GM10266 (cell line): Measurements from ENCODE around the gene GABARAP.
"Not testable (repeated sequence)": the region's sequence is repeated elsewhere in the genome, so short reads cannot be mapped to it uniquely, and the experiment has no call there.

Source experiments
- DNase-seq: peaks from one replicate; pipeline ENCODE4 v3.0.0; 2012; ENCODE audit errors: extremely low spot score
- TF ChIP-seq, protein P1 (sequence below): IDR thresholded peaks from 2 replicates; pipeline ENCODE4 v1.5.1; 2012; ENCODE audit warnings: mild to moderate bottlenecking, low read depth; ENCODE audit not compliant: control insufficient read depth, insufficient read depth; ENCODE audit errors: missing control alignments

GABARAP gene

DNA sequence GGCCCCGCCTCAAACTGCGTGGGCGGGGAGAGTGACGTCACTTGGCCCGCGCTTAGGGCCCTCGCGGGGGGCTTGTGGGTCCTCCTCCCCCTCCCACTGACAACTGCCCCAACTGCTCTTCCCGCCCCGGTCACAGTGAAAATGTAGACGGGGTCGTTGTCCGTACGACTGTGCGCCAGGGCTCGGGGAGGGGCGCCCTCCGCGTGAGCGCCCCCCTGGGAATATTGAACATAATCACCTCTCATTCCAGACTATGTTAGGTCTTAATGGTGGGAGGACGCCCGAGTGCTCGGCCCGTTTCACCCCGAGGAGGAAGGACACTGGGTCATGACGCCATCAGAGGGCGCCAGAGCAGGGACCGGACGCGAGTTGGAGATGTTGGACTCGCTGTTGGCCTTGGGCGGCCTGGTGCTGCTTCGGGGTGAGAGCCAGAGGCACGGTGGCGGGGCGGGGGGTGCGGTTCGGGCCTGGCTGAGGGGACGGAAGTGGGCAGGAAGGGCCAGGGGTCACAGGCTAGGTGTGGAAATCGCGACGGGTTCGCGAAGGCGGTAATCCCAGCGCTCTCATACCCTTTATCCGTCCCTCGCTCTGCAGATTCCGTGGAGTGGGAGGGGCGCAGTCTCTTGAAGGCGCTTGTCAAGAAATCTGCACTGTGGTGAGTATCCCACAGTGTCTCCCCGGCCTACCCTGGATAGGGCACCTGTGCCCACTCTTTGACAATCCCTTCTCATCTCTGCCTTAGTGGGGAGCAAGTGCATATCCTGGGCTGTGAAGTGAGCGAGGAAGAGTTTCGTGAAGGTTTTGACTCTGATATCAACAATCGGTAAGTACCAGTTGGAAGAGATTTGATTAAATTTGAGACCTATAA lies 10.2 kb upstream of the GABARAP start, which contains the start of gene ELP5:
Gene ELP5 (plus strand): TSS at position 40 of the 868 bp plus-strand sequence. CDS start 336 bp downstream, at position 376.
- peak; percentile 91 for DNase-seq
- TF ChIP-seq, protein P1, sequence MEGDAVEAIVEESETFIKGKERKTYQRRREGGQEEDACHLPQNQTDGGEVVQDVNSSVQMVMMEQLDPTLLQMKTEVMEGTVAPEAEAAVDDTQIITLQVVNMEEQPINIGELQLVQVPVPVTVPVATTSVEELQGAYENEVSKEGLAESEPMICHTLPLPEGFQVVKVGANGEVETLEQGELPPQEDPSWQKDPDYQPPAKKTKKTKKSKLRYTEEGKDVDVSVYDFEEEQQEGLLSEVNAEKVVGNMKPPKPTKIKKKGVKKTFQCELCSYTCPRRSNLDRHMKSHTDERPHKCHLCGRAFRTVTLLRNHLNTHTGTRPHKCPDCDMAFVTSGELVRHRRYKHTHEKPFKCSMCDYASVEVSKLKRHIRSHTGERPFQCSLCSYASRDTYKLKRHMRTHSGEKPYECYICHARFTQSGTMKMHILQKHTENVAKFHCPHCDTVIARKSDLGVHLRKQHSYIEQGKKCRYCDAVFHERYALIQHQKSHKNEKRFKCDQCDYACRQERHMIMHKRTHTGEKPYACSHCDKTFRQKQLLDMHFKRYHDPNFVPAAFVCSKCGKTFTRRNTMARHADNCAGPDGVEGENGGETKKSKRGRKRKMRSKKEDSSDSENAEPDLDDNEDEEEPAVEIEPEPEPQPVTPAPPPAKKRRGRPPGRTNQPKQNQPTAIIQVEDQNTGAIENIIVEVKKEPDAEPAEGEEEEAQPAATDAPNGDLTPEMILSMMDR: peak; percentile 52

DNA sequence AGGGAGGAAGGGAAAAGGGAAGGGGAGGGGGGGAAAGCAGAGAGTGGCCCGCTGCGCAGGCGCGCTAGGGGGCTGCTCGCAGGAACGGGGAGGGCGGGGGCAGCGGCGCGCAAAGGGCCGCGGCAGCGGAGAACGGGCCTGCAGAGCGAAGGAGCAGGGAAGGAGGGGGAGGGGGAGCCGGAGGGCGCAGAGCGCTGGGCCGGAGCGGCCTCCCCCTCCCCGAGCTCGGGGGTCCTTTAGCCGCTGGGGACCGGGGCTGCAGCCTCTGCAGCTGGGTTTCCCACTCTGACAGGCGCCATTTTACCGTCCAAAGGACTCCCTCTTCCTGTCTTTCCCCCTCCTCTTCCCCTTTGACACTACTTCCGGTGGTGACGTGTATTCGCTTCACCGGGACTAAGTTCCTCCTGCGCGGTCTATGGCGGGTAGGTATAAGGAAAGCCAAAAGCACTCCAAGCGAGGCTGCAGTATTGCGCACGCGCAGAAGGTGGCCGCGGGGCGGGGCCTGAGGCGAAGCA lies 9.5 kb upstream of the GABARAP start, which contains the start of gene CTDNEP1:
Gene CTDNEP1 (minus strand): TSS at position 74 of the 515 bp plus-strand sequence. CDS start 438 bp downstream, outside the sequence.
- peak; percentile 99 for DNase-seq

DNA sequence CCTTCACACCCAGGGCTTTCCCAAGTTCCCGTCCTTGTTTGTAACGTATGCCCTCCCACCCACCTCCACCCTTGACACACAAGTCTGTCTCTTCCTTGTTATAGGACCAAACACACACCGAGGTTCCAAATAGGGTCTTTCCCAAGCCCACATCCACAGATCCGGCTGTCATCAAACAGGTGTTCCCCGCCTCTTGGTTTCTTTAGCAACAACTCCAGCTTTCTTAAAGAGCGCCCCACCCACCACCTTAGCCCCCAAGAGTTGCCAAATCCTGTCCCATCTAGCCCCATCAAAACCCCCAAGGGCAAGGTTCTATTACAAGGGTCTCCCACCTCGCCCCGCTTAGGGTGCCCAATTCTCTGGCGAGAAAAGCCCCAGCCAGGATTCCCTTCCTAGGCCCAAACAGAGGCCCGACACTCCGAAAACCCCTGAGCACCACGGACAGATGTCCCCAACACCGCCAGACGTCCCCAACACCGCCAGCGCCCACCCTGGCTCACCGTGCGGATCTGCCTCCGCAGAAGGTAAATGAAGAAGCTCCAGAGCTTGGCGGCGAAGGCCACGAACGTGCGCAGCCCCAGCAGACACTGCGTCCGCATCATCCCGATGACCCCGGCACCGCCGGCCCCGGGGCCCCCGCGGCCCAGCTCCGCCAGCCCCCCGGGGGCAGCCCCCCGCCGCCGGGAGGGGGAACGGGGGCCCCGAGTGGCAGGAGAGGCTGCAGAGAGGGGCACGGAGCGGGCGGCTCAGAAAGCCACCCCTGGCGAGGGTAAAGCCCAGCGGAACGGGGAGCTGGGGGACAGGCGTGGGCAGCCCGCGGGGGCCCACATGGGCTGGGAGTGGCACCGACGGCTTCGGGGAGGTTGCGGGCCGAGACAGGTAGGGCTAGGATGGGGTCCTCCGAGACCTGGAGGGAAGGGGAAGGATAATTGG lies 8.7 kb upstream of the GABARAP start:
- TF ChIP-seq, protein P1: no peak
- DNase-seq: no peak

More for the DNA sequence above, 9.5 kb upstream of the GABARAP start, which contains the start of gene CTDNEP1:
- TF ChIP-seq, protein P1: no peak

DNA sequence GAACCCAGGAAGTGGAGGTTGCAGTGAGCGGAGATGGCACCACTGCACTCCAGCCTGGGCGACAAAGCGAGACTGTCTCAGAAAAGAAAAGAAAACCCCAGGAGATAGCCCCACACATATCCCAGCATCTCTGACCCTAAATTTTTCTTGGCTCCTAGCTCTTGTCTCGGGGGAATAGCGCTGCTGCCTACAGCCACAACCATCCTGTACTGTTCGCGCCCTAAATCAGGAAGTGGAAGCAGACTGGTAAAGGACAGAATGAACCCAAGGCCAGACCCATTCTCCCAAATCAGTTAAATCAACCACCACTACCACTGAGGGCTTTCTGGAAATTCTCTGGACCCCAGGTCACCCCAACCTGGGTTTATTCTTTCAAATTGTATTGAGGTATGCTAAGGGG lies 7.6 kb upstream of the GABARAP start:
- no peak for DNase-seq
- TF ChIP-seq, protein P1: no peak

DNA sequence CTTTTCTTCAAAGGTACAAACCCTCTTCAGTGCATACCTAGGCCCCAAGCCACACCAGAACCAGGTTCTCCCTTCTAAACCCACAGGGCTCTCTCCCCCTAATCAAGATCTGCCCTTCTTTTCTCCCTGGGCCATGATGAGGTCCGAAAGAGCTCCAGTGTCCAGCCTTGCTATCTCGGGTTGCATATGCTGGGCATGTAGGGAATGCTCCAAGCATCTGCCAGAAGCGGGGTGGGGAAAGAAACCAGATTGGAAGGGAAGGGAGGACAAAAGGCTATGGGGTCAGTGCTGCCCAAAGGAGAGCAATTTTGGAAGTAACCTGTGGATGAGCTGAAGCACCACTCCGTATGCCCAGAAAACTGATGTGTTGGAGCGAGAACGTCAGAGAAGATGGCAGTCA lies 7.0 kb upstream of the GABARAP start:
- DNase-seq: no peak
- TF ChIP-seq, protein P1: no peak

DNA sequence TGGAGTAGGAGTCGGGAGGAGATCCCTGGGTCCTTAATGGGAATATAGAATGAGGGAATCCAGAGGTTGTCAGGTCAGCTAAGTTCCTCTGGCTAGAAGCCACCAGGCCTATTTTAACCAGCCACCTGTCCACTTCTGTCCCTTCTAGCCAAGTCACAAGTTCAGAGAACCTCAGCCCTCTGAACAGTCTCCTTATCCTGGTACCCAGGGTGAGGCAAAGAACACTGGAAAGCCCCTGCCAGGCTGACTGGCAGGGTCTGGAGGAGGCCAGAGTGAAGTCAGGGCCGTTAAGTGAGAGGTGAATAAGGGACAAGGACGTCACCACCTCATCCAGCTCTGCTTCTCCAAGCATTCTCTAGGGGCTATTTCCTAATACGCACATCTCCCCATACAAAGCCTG lies 6.5 kb upstream of the GABARAP start:
- TF ChIP-seq, protein P1: no peak
- DNase-seq: no peak

DNA sequence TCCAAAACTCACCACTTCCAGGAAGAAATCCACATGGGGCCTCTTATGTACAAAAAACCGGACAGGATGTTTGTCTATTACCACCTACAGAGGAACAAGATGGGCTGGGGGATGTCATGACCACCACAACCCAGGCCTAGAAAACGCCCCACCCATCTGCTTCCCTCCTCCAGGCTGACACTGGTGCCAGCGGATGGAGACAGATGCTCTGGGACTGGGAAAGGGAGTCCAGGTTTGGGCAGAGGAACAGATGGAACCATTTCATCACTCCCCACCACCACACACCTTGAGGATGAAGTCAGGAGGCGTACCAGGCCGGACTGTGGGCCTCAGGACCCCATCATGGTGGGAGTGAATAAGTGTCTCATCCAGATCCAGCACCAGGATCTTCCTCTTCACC lies 4.5 kb upstream of the GABARAP start:
- TF ChIP-seq, protein P1: no peak
- no peak for DNase-seq

DNA sequence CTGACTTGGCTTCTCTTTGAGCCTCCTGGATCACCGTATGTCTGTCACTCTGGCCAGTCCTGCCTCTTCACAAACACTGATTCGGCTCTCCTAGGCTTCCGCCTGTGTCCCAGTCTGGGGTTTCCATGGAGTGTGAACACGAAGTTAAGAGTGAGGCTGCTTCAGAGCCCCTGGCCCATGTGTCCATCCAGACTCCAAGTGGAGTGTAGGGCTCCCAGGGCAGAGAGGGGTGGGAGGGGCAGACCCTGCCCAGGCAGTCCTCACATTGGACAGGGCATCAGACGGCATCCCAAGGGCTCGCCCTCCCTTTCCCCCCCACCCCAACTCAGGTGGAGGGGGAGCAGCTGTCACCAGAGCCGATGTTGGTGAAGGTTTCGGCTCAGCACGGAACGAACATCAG lies 1.6 kb upstream of the GABARAP start:
- DNase-seq: not testable (repeated sequence)
